ENCODE measurements around the gene DOK4.
A peak's percentile ranks its signal among the peaks of the same experiment; 100 is the strongest.
"Not testable (repeated sequence)": the region's sequence is repeated elsewhere in the genome, so short reads cannot be mapped to it uniquely, and the experiment has no call there.

DOK4 gene

DNA sequence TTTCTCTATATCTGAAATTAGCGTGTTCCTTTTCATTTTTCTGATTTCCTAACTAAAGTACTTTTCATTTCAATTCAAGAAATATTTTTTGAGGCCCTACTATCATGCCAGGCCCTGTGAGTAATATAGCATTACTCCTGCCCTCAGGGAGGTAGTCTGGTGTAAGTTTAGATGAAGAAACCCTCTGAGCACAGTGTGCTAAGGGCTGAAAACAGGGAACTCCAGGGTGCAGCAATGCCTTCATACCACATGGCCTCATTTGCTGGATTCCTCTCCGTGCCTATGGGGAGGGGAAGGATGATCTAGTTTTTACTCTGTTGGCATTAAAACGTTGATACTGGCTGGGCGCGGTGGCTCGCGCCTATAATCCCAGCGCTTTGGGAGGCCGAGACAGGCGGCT lies 34.3 kb downstream of the DOK4 start:
- H3K4me3 ChIP-seq (ENCODE audit: low read length) = no peak overlapping the region
- TF ChIP-seq, protein P1, sequence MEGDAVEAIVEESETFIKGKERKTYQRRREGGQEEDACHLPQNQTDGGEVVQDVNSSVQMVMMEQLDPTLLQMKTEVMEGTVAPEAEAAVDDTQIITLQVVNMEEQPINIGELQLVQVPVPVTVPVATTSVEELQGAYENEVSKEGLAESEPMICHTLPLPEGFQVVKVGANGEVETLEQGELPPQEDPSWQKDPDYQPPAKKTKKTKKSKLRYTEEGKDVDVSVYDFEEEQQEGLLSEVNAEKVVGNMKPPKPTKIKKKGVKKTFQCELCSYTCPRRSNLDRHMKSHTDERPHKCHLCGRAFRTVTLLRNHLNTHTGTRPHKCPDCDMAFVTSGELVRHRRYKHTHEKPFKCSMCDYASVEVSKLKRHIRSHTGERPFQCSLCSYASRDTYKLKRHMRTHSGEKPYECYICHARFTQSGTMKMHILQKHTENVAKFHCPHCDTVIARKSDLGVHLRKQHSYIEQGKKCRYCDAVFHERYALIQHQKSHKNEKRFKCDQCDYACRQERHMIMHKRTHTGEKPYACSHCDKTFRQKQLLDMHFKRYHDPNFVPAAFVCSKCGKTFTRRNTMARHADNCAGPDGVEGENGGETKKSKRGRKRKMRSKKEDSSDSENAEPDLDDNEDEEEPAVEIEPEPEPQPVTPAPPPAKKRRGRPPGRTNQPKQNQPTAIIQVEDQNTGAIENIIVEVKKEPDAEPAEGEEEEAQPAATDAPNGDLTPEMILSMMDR (conservative IDR thresholded peaks at IDR 0.05; ENCODE audit: low read depth, low read length) = no peak
- DNase-seq (ENCODE audit: low read depth) = no peak

DNA sequence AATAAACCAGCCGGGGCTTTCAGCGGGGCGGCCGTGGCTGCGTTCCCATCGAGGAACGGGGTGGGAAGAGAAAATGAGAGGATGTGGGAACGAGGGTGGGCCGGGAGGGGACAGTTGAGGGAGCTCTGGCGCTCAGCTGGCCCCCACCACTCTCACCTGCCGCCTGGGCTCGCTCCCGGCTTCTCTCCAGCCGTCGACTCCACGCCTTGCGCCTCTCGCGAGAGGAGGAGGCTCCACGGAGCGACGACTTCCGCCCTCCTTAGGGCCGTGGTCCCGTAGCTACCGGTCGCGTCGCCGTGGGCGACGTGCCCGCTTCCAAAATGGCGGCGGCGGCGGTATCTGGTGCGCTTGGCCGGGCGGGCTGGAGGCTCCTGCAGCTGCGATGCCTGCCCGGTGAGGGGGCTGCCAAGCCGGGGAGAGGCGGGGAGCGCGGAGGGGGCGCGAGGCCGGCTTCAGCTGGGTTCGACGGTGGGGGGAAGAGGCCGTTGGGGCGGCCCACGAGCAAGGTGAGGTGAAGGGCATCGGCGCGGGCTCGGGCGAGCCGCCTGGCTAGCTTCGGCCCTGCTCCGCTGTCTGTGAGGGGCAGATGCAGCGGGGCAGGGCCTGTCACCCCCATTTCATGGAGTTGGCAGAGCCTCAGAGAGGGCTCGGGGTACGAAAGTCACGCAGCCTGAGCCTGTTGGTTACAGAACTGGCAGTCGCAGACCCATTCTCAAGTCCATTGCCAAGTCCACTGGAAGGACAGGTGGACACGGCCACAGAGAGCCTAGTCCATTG lies 38.9 kb downstream of the DOK4 start, which contains the start of the genes CIAPIN1 and COQ9:
CIAPIN1 (minus strand) TSS at position 200 of the 777 bp plus-strand sequence. CDS start 6,457 bp downstream, outside the sequence.
COQ9 (plus strand) TSS at position 294 of the 777 bp plus-strand sequence; CDS start at position 321, 27 bp downstream.
- DNase-seq (ENCODE audit: low read depth) = peak; percentile 79
- TF ChIP-seq, protein P1 (conservative IDR thresholded peaks at IDR 0.05; ENCODE audit: low read depth, low read length) = no peak
- peak within 1 kb of the TSS; percentile 96 for H3K4me3 ChIP-seq (ENCODE audit: low read length)

DNA sequence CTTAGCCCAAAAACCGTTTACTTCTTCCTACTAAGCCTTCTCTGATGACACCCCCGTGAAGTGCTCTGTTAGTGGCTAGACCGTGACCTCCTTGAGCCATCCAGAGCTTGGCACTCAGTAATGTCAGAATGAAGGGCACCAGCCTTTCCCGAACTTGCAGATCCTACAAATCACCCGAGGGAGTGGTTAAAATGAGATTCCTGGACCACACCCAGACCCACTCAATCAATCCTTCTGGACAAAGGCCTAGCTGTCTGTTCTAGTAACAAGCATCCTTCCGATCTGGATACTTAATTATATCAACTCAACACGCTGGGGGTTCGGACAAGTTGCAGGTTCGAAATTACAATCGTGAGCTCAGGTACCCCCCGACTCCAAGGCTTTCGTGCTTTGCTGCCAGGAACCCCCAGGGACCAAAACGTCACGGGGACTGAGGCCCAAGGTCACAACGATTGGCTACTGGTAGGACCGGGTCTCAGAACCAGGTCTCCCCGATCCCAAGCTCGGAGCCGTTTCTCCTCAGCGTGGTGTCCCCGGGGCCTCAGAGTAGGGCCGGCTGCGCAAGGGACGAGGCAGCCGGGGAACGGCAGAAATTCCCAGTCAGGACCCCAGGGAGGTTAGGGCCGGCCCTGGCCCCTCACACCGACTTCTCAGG lies 39.6 kb downstream of the DOK4 start:
- no peak for DNase-seq (ENCODE audit: low read depth)
- peak overlapping the region; percentile 96 for H3K4me3 ChIP-seq (ENCODE audit: low read length)
- TF ChIP-seq, protein P1 (conservative IDR thresholded peaks at IDR 0.05; ENCODE audit: low read depth, low read length) = no peak

DNA sequence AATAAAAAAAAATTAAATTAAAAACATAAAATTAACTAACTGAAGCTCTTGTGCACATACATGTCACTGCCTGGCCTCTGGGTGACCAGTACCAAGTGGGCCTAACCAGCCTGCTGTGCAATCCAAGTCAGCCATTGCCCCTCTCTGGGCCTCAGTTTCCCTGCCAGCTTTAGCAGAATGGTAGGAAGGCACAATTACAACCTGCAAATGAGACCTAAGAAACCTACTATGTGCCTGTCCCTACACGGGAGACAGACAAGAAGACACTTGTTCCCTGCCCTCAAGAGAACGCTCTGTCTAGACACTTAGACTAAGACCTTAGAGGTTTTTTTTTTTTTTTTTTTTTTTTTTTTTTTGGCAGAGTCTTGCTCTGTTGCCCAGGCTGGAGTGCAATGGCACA lies 40.8 kb downstream of the DOK4 start:
- TF ChIP-seq, protein P1 (conservative IDR thresholded peaks at IDR 0.05; ENCODE audit: low read depth, low read length) = no peak
- no peak overlapping the region for H3K4me3 ChIP-seq (ENCODE audit: low read length)
- no peak for DNase-seq (ENCODE audit: low read depth)

DNA sequence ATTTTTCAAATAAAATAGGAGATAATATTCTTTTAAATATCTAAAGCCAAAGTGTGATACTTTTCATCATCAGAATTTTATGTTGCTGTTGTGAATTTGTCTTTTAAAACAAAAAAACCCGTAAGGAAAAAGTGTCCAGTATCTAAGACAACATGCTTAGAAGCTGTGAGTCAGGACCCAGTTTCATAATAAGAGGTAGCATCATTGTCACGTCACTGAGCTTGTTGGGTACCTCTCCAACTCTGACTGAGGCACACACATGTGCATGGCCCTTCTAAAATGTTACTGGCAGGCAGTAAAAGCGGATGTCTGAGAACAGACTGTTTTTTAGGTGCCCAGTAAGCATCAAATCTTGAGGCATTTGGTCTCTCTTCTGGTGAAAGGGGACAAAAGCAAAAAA lies 41.6 kb downstream of the DOK4 start:
- TF ChIP-seq, protein P1 (conservative IDR thresholded peaks at IDR 0.05; ENCODE audit: low read depth, low read length) = no peak
- H3K4me3 ChIP-seq (ENCODE audit: low read length) = no peak overlapping the region
- no peak for DNase-seq (ENCODE audit: low read depth)

DNA sequence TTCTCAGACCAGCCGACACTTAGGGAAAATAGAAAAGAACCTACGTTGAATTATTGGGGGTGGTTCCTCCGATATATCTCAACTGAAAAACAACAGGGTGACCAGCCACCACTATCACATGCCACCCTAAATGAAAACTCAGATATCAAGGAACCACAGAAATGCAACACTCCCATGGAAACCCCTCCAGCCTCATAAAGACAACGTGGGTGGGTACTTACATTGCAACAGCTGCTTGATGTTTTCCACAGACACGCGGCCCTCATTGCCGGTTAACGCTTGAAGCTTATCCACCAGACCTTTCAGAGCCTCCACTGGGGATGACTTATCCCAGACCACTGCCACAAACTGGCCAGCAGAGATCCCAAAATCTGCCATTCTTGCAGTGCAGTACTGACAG lies 45.7 kb downstream of the DOK4 start:
- DNase-seq (ENCODE audit: low read depth); H3K4me3 ChIP-seq (ENCODE audit: low read length): not testable (repeated sequence)

DNA sequence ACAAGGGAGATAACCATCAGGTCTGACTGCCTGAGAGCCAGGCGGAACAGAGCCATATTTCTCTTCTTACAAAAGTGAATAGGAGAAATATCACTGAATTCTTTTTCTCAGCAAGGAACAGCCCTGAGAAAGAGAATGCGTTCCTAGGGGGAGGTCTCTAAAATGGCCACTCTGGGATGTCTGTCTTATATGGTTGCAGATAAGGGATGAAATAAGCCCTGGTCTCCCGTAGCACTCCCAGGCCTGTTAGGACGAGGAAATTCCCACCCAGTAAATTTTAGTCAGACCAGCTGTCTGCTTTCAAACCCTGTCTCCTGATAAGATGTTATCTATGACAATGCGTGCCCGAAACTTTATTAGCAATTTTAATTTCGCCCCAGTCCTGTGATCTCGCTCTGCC lies 46.3 kb downstream of the DOK4 start:
- not testable (repeated sequence) for DNase-seq (ENCODE audit: low read depth); H3K4me3 ChIP-seq (ENCODE audit: low read length)

DNA sequence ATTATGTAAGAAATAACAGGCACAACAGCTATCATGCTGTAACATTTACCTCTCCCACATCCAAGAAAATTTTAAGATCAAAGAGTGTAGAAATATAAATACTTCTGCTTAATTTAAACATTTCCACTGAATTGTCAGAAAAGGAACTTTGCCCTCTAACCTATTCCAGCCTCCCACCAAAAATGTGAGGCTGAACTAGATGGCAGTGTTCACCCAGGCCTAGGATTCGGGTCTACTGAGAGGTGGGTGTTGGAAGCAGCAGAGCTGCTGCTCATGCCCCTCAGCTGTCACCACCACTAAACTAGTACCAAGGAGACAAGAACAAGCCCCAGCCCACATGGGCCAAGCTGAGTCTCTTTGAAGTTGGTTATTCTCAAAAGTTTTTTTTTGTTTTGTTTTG lies 50.5 kb downstream of the DOK4 start:
- no peak for DNase-seq (ENCODE audit: low read depth)
- no peak overlapping the region for H3K4me3 ChIP-seq (ENCODE audit: low read length)
- TF ChIP-seq, protein P1 (conservative IDR thresholded peaks at IDR 0.05; ENCODE audit: low read depth, low read length) = no peak
